OCI-LY7 (cell line): ENCODE data around the gene EBP.
A peak's percentile ranks its signal among the peaks of the same experiment; 100 is the strongest.

Experiments used
- EZH2phosphoT487 ChIP-seq: fragments of 200-600 bp; sonication (generic); IDR thresholded peaks from 2 replicates; pipeline ENCODE4 v1.6.1; 2018; ENCODE audit warnings: low read depth, borderline replicate concordance, mild to moderate bottlenecking, mixed run types, antibody characterized with exemption, low read length, moderate library complexity, mixed read lengths
- TF ChIP-seq, protein P1 (sequence below): fragments of 200-600 bp; sonication (generic); conservative IDR thresholded peaks from 2 replicates; pipeline ENCODE4 v1.5.1; 2014; ENCODE audit warnings: mild to moderate bottlenecking, antibody characterized with exemption, low read length, moderate library complexity, mixed read lengths

DNA sequence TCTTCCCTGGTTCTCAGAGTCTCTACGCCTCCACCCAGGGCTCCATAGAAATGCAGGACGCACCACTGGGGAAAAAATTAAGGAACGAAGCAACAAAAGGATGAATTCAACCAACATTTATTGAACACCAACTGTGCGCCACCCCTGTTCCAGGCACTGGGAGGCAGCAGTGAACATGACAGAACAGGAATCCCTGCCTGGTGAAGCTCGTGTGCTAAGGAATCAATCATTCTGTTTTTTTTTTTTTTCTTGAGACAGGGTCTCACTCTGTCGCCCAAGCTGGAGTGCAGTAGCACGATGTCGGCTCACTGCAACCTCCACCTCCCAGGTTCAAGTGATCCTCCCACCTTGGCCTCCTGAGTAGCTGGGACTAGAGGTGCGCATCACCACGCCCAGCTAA lies 47.5 kb upstream of the EBP start:
- TF ChIP-seq, protein P1, sequence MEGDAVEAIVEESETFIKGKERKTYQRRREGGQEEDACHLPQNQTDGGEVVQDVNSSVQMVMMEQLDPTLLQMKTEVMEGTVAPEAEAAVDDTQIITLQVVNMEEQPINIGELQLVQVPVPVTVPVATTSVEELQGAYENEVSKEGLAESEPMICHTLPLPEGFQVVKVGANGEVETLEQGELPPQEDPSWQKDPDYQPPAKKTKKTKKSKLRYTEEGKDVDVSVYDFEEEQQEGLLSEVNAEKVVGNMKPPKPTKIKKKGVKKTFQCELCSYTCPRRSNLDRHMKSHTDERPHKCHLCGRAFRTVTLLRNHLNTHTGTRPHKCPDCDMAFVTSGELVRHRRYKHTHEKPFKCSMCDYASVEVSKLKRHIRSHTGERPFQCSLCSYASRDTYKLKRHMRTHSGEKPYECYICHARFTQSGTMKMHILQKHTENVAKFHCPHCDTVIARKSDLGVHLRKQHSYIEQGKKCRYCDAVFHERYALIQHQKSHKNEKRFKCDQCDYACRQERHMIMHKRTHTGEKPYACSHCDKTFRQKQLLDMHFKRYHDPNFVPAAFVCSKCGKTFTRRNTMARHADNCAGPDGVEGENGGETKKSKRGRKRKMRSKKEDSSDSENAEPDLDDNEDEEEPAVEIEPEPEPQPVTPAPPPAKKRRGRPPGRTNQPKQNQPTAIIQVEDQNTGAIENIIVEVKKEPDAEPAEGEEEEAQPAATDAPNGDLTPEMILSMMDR, result peak; percentile 62
- no peak for TF ChIP-seq EZH2phosphoT487
